AG04450 (cell line): ENCODE measurements around the gene XYLT1. TPM values are rescaled to one million over a fixed set of nuclear protein-coding genes. Genes with fewer than 3 reads are reported as not detected.

Experiments
- CTCF ChIA-PET: fragments of 300-600, 350-600 bp; formaldehyde crosslinking; extraction: SDS; loops from one replicate; lab custom pipeline; 2022; ENCODE audit warnings: antibody characterized with exemption, inconsistent platforms; lab: Charles Lee
- POLR2A ChIA-PET: fragments of 350-600 bp; formaldehyde crosslinking; extraction: SDS; loops from one replicate; lab custom pipeline; 2021; ENCODE audit warnings: antibody characterized with exemption, inconsistent platforms; lab: Yijun Ruan, JAX
- DNase-seq: peaks from one replicate; pipeline ENCODE4 v3.0.0-alpha.2; 2011; ENCODE audit warnings: low read depth, low spot score
- H3K27ac ChIP-seq: one replicate; pipeline ENCODE4 v1.5.1; 2012; ENCODE audit warnings: low read depth, low read length, control low read depth
- H3K27me3 ChIP-seq: one replicate; pipeline ENCODE4 v1.6.0; 2012; ENCODE audit warnings: low read length; ENCODE audit not compliant: control insufficient read depth, insufficient read depth
- H3K4me3 ChIP-seq: 2 replicates; pipeline ENCODE4 v1.5.1; 2011; ENCODE audit warnings: mild to moderate bottlenecking, low read depth, low read length, control low read depth
- H3K9me3 ChIP-seq: 2 replicates; pipeline ENCODE4 v1.5.1; 2012; ENCODE audit warnings: low read length; ENCODE audit not compliant: control insufficient read depth, insufficient read depth
- polyA plus RNA-seq: library from polyadenylated mRNA; depleted of rRNA; stranded (reverse); fragments of >200 nt; gene quantifications from 2 replicates; pipeline ENCODE4 v1.2.3, GENCODE V29; 2011
- TF ChIP-seq, protein P1 (sequence below): IDR thresholded peaks from 2 replicates; pipeline ENCODE4 v1.5.1; 2011; ENCODE audit warnings: low read depth, low read length, control low read depth, inconsistent platforms

Gene XYLT1
- polyA plus RNA-seq, 1 experiment: 6.7 TPM

DNA sequence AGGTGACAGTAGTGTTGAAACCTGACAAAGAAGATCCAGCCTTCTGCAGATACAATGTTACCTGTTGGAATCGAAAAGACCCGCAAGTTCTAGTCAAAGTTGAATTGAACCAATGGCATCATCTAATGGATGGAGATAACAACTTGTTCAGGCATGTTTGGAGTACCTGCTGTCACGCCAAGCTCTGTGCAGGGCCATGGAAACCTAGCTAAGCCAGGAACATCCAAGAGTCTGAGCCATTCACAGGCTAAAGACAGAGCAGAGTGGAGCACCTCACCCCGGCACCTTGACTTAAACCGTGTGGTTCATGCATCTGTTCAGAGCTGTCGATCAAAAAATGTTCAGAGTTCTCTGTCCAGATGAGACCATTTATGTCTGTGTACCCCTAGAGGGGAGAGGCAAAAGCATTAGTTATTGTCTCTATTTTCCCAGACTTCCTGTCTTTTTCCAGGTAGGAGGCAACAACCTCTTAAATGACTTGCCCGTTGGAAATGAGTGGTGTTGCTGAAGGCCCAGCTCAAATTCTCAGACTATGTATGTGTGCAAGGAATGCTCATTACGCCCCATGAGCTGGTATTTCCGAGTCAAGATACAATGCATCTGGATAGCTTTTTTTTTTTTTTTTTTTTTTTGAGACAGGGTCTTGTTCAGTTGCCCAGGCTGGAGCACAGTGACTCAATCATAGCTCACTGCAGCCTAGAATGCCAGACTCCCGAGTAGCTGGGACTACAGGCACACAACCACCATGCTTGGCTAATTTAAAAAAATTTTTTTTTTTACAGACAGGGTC is 44.9 kb upstream of the XYLT1 start:
- Histone ChIP-seq H3K4me3 (no peak overlapping the region), H3K9me3 (no peaks in the 10 kb centered on the region), H3K27ac (peak overlapping the region; percentile 34), H3K27me3 (no peaks in the 10 kb centered on the region)
- ChIA-PET CTCF (interaction anchor here (0.5 to 3.0 kb wide), 4 partner anchors 9 to 143 kb away, joined by 5 to 9 read pairs (median 6); no protein-coding TSS in a partner anchor), POLR2A (interaction anchor here (0.6 to 1.5 kb wide), 5 partner anchors 18 to 1781 kb away, joined by 3 to 5 read pairs (median 4); no protein-coding TSS in a partner anchor)
- TF ChIP-seq, protein P1, sequence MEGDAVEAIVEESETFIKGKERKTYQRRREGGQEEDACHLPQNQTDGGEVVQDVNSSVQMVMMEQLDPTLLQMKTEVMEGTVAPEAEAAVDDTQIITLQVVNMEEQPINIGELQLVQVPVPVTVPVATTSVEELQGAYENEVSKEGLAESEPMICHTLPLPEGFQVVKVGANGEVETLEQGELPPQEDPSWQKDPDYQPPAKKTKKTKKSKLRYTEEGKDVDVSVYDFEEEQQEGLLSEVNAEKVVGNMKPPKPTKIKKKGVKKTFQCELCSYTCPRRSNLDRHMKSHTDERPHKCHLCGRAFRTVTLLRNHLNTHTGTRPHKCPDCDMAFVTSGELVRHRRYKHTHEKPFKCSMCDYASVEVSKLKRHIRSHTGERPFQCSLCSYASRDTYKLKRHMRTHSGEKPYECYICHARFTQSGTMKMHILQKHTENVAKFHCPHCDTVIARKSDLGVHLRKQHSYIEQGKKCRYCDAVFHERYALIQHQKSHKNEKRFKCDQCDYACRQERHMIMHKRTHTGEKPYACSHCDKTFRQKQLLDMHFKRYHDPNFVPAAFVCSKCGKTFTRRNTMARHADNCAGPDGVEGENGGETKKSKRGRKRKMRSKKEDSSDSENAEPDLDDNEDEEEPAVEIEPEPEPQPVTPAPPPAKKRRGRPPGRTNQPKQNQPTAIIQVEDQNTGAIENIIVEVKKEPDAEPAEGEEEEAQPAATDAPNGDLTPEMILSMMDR: no peak
- DNase-seq: no peak

DNA sequence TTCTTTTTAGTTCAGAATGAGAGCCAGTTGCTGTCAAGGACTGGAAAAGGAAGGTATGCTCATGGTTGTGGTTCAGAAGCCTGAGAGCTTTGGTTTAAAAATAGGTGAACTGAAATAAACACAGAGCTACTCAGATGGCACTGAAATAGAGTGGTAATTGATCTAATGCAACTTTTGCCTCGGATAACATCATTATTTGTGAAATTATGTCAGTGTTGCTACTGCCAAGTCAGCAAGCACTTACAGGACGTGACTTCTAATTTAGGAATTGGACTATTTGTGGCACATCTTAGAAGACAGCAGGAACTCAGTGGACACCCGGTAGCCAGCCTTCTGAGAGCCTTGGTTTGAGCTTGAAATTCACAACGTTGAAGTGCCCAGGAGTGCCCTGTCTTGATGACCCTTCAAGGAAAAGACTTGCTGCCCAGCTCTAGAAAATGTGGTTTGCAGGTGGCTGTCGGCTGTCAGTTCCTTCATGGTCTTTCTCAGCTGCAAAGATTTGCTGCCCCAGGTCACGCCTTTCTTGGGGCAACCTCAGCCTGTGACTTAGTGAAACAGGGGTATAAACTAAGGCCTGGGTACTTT is 42.0 kb upstream of the XYLT1 start:
- ChIA-PET CTCF (interaction anchor here (0.9 to 3.0 kb wide), 5 partner anchors 11 to 66 kb away, joined by 3 to 9 read pairs (median 5); no protein-coding TSS in a partner anchor), POLR2A (interaction anchor here (0.9 kb wide), 1 partner anchor 15 kb away, joined by 3 read pairs; no protein-coding TSS in a partner anchor)
- no peak for DNase-seq
- TF ChIP-seq, protein P1: no peak
- H3K27me3 ChIP-seq: no peaks in the 10 kb centered on the region
- H3K27ac ChIP-seq: peak overlapping the region; percentile 77
- H3K4me3 ChIP-seq: no peak overlapping the region
- peaks cover 6% of the 10 kb centered on the region; the same call in 1 of the 2 replicates for H3K9me3 ChIP-seq

DNA sequence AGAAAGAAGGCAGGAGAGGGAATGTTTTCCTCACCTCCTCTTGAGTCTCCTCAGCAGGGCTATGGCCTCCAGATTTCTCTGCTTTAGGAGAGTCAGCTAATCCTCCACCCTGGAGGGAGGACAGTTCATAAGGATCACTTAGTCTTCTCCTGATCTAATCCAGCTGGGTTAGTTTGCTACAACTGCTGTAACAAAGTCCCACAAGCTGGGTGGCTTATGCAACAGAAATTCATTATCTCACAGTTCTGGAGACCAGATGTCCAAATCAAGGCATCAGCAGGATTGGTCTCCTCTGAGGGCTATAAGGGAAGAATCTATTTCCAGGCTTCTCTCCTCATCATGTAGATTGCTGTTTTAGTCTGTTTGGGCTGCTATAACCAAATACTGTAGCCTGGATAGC is 40.6 kb upstream of the XYLT1 start:
- POLR2A ChIA-PET: interaction anchor here (0.6 kb wide), 1 partner anchor 36 kb away, joined by 6 read pairs; no protein-coding TSS in a partner anchor
- H3K27ac ChIP-seq: peak overlapping the region; percentile 52
- H3K4me3 ChIP-seq: no peak overlapping the region
- TF ChIP-seq, protein P1: no peak
- peak; percentile 80 for DNase-seq
- peaks cover 6% of the 10 kb centered on the region; the same call in 1 of the 2 replicates for H3K9me3 ChIP-seq
- CTCF ChIA-PET: interaction anchor here (2.6 kb wide), 1 partner anchor 68 kb away, joined by 11 read pairs; no protein-coding TSS in a partner anchor
- H3K27me3 ChIP-seq: no peaks in the 10 kb centered on the region

- CTCF ChIA-PET: interaction anchor here (1.0 to 2.6 kb wide), 2 partner anchors 46 to 69 kb away, joined by 3 to 11 read pairs; no protein-coding TSS in a partner anchor
- TF ChIP-seq, protein P1: no peak
- Histone ChIP-seq H3K27me3 (no peaks in the 10 kb centered on the region), H3K4me3 (no peak overlapping the region), H3K9me3 (peaks cover 6% of the 10 kb centered on the region; the same call in 1 of the 2 replicates), H3K27ac (no peak overlapping the region)
- no peak for DNase-seq
- POLR2A ChIA-PET: no interaction called here
Measured at GRCh38 chr16:17510567-17510966, 39.8 kb upstream of the XYLT1 start.
